ENCODE results near the gene LRRC10B. TPM values are rescaled to one million over a fixed set of nuclear protein-coding genes. Genes with fewer than 3 reads are reported as not detected.

LRRC10B gene
- total RNA-seq, 1 experiment from 2014 or later = not detected

GRCh38 chr11:61544466-61544865 lies 35.9 kb downstream of the LRRC10B start:
- Histone ChIP-seq H3K4me3 (replicated peaks in 1 of 2; ENCODE audit: low read depth in 1 of 2, low read length in 2 of 2) (no peak overlapping the region), H3K9ac (ENCODE audit: low read length) (no peak overlapping the region), H3K27ac (ENCODE audit: low read depth, low read length) (no peak overlapping the region), H3K9me2 (ENCODE audit: insufficient read depth) (no peaks in the 10 kb centered on the region), H3K9me3 (ENCODE audit: control insufficient read depth in 1 of 2, insufficient read depth in 1 of 2, low read depth in 1 of 2, low read length in 2 of 2) (no peaks in the 10 kb centered on the region), H3K79me2 (ENCODE audit: insufficient read depth, low read length) (no peaks in the 10 kb centered on the region), H3K4me2 (ENCODE audit: low read length) (no peak overlapping the region), H3K36me3 (ENCODE audit: control insufficient read depth in 1 of 2, insufficient read depth in 2 of 2, low read length in 2 of 2) (no peaks in the 10 kb centered on the region; a peak in 1 of 4 replicates), H3K27me3 (ENCODE audit: insufficient read depth, low read length) (no peaks in the 10 kb centered on the region), H2AFZ (ENCODE audit: low read depth, low read length, poor library complexity, severe bottlenecking) (no peak overlapping the region), H4K20me1 (ENCODE audit: insufficient read depth) (no peaks in the 10 kb centered on the region), H3K4me1 (ENCODE audit: control insufficient read depth in 1 of 2, insufficient read depth in 2 of 2, low read length in 2 of 2) (peaks cover 6 to 23% of the 10 kb centered on the region in 2 experiments)
- ChIA-PET RAD21 (ENCODE audit: low non-redundant PET in 1 of 2, low total read pairs in 2 of 2, uncharacterized antibody in 2 of 2, unreplicated experiment in 2 of 2) (no interaction called here), CTCF (interaction anchor here (1.9 to 2.0 kb wide), 2 partner anchors 23 to 94 kb away, joined by 6 to 7 read pairs; no protein-coding TSS in a partner anchor), POLR2A (no interaction called here)
- TF ChIP-seq CBX3 (IDR thresholded peaks at IDR 0.05; ENCODE audit: low read depth) (no peak), ELF1 (IDR thresholded peaks at IDR 0.05; ENCODE audit: borderline replicate concordance, low read depth) (no peak), SIN3A (IDR thresholded peaks at IDR 0.05; ENCODE audit: low read depth) (no peak), MAX (IDR thresholded peaks at IDR 0.05) (no peak), TCF7L2 (IDR thresholded peaks at IDR 0.05; ENCODE audit: borderline replicate concordance, extremely low read depth, insufficient read depth, insufficient read length) (no peak), RAD21 (IDR thresholded peaks at IDR 0.05; ENCODE audit: low read depth) (no peak), POLR2AphosphoS5 (IDR thresholded peaks at IDR 0.05; ENCODE audit: low read depth, low read length) (no peak)
- TF ChIP-seq, protein P1, sequence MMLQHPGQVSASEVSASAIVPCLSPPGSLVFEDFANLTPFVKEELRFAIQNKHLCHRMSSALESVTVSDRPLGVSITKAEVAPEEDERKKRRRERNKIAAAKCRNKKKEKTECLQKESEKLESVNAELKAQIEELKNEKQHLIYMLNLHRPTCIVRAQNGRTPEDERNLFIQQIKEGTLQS (IDR thresholded peaks at IDR 0.05) = no peak
- intact Hi-C loops (cut with micrococcal nuclease) = no loop called here
- DNase-seq (ENCODE audit: low read depth, low spot score) (no peak), ATAC-seq (no peak)
- BruUV-seq (replicated peaks) = no TSS peak

DNA sequence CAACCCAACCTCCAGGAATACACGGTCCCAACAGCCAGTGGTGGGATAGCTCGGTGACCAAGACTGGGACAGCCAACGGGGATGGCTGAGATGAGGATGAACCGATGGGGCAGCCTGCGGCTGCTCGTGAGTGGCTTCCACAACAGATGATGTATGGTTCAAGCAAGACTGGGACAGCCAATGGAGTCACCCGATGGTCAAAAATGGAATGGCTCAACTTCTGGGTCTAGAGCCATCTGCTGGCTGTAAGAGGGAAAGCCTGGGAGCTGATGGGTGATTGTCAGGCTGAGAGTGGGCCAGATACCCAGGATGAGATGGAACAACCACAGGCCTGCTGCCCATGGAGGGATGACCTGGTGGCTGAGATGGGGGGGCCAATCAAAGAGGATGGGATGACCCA lies 36.8 kb downstream of the LRRC10B start:
- ChIA-PET CTCF (interaction anchor here (0.6 to 2.0 kb wide), 4 partner anchors 13 to 93 kb away, joined by 4 to 7 read pairs (median 5); no protein-coding TSS in a partner anchor), POLR2A (no interaction called here), RAD21 (ENCODE audit: low non-redundant PET in 1 of 2, low total read pairs in 2 of 2, uncharacterized antibody in 2 of 2, unreplicated experiment in 2 of 2) (no interaction called here)
- Histone ChIP-seq H3K79me2 (ENCODE audit: insufficient read depth, low read length) (no peaks in the 10 kb centered on the region), H3K9me2 (ENCODE audit: insufficient read depth) (no peaks in the 10 kb centered on the region), H4K20me1 (ENCODE audit: insufficient read depth) (no peaks in the 10 kb centered on the region), H2AFZ (ENCODE audit: low read depth, low read length, poor library complexity, severe bottlenecking) (no peak overlapping the region), H3K4me1 (ENCODE audit: control insufficient read depth in 1 of 2, insufficient read depth in 2 of 2, low read length in 2 of 2) (peaks cover 6 to 23% of the 10 kb centered on the region in 2 experiments), H3K4me2 (ENCODE audit: low read length) (no peak overlapping the region), H3K27me3 (ENCODE audit: insufficient read depth, low read length) (no peaks in the 10 kb centered on the region), H3K9me3 (ENCODE audit: control insufficient read depth in 1 of 2, insufficient read depth in 1 of 2, low read depth in 1 of 2, low read length in 2 of 2) (no peaks in the 10 kb centered on the region), H3K4me3 (replicated peaks in 1 of 2; ENCODE audit: low read depth in 1 of 2, low read length in 2 of 2) (no peak overlapping the region), H3K9ac (ENCODE audit: low read length) (no peak overlapping the region), H3K36me3 (ENCODE audit: control insufficient read depth in 1 of 2, insufficient read depth in 2 of 2, low read length in 2 of 2) (no peaks in the 10 kb centered on the region; a peak in 1 of 4 replicates), H3K27ac (ENCODE audit: low read depth, low read length) (no peak overlapping the region)
- peak; percentile 67 for ATAC-seq
- no TSS peak for BruUV-seq (replicated peaks)
- intact Hi-C loops (cut with micrococcal nuclease) = no loop called here
- TF ChIP-seq, protein P2, sequence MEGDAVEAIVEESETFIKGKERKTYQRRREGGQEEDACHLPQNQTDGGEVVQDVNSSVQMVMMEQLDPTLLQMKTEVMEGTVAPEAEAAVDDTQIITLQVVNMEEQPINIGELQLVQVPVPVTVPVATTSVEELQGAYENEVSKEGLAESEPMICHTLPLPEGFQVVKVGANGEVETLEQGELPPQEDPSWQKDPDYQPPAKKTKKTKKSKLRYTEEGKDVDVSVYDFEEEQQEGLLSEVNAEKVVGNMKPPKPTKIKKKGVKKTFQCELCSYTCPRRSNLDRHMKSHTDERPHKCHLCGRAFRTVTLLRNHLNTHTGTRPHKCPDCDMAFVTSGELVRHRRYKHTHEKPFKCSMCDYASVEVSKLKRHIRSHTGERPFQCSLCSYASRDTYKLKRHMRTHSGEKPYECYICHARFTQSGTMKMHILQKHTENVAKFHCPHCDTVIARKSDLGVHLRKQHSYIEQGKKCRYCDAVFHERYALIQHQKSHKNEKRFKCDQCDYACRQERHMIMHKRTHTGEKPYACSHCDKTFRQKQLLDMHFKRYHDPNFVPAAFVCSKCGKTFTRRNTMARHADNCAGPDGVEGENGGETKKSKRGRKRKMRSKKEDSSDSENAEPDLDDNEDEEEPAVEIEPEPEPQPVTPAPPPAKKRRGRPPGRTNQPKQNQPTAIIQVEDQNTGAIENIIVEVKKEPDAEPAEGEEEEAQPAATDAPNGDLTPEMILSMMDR (IDR thresholded peaks at IDR 0.05 in 2 of 3, conservative IDR thresholded peaks at IDR 0.05 in 1 of 3; ENCODE audit: borderline replicate concordance in 1 of 3, insufficient read depth in 1 of 3, low read depth in 2 of 3, low read length in 2 of 3) = peak; percentile 76 to 79 (median 77)
- TF ChIP-seq EGR1 (IDR thresholded peaks at IDR 0.05; ENCODE audit: low read depth) = no peak
- DNase-seq (ENCODE audit: low read depth, low spot score) = peak; percentile 22

All from HCT116 (cell line).